WTC11 (cell line): ENCODE results near the gene NRSN2.
"Not testable (repeated sequence)": the region's sequence is repeated elsewhere in the genome, so short reads cannot be mapped to it uniquely, and the experiment has no call there.

ENCODE experiments used
- CREB1 ChIP-seq: sonication (generic); formaldehyde crosslinking; IDR thresholded peaks from 2 replicates; pipeline ENCODE4 v1.8.0; 2023; ENCODE audit warnings: mild to moderate bottlenecking, missing genetic modification reagents
- CTCF ChIP-seq: fragments of 200-600 bp; IDR thresholded peaks from 2 replicates; pipeline ENCODE4 v1.8.0; 2022; ENCODE audit warnings: antibody characterized with exemption

- not testable (repeated sequence) for TF ChIP-seq CREB1 (CRISPR knock-in tag); CTCF
Measured at GRCh38 chr20:356154-356553, 9.2 kb downstream of the NRSN2 start.
